ENCODE results near the gene ASCC2. TPM values are rescaled to one million over a fixed set of nuclear protein-coding genes. Genes with fewer than 3 reads are reported as not detected.
A peak's percentile ranks its signal among the peaks of the same experiment; 100 is the strongest.
"Not testable (repeated sequence)": the region's sequence is repeated elsewhere in the genome, so short reads cannot be mapped to it uniquely, and the experiment has no call there.

The ASCC2 gene
- total and polyA plus RNA-seq, 2 donors (not counting 1 experiment from before 2014, with no cell fraction given), result 23.8 to 30.5 TPM

- Histone ChIP-seq H3K27ac (ENCODE audit: insufficient read depth, low read length) (no peak overlapping the region), H3K79me2 (ENCODE audit: control insufficient read depth, insufficient read depth, low read length) (peaks cover 3% of the 10 kb centered on the region), H3K27me3 (ENCODE audit: control insufficient read depth, insufficient read depth, low read length) (no peaks in the 10 kb centered on the region), H4K20me1 (ENCODE audit: control insufficient read depth, extremely low read depth, insufficient read depth, low read length) (no peaks in the 10 kb centered on the region), H2AFZ (ENCODE audit: low read length) (no peak overlapping the region), H3K9ac (ENCODE audit: insufficient read depth, low read length) (no peak overlapping the region), H3K4me3 (replicated peaks in 1 of 4; ENCODE audit: control extremely low read depth in 1 of 4, insufficient read depth in 1 of 4, low read depth in 3 of 4, low read length in 4 of 4) (no peak overlapping the region), H3K9me3 (ENCODE audit: control insufficient read depth, insufficient read depth, low read depth, low read length) (no peaks in the 10 kb centered on the region), H3K4me1 (ENCODE audit: control insufficient read depth, extremely low read depth, insufficient read depth, low read length) (no peaks in the 10 kb centered on the region), H3K36me3 (ENCODE audit: control insufficient read depth, insufficient read depth, low read length) (peaks cover 3% of the 10 kb centered on the region), H3K4me2 (ENCODE audit: extremely low read depth, insufficient read depth, low read length) (no peak overlapping the region)
- TF ChIP-seq EZH2 (IDR thresholded peaks at IDR 0.05; ENCODE audit: low read length, missing control alignments), result no peak
- no peak for TF ChIP-seq CTCF (conservative IDR thresholded peaks at IDR 0.05 in 1 of 2, IDR thresholded peaks at IDR 0.05 in 1 of 2; ENCODE audit: low read depth in 1 of 2, low read length in 2 of 2)
- no peak for DNase-seq (ENCODE audit: low read depth in 2 of 2)
Measured at GRCh38 chr22:29831186-29831921, 6.7 kb downstream of the ASCC2 start.

- no peak overlapping the region for H3K4me3 ChIP-seq (replicated peaks in 1 of 4; ENCODE audit: control extremely low read depth in 1 of 4, insufficient read depth in 1 of 4, low read depth in 3 of 4, low read length in 4 of 4)
- peaks cover 4% of the 10 kb centered on the region for H3K36me3 ChIP-seq (ENCODE audit: control insufficient read depth, insufficient read depth, low read length)
- TF ChIP-seq CTCF (conservative IDR thresholded peaks at IDR 0.05 in 1 of 2, IDR thresholded peaks at IDR 0.05 in 1 of 2; ENCODE audit: low read depth in 1 of 2, low read length in 2 of 2), result no peak
- H3K79me2 ChIP-seq (ENCODE audit: control insufficient read depth, insufficient read depth, low read length), result no peaks in the 10 kb centered on the region
- no peak overlapping the region for H3K4me2 ChIP-seq (ENCODE audit: extremely low read depth, insufficient read depth, low read length)
- H3K9me3 ChIP-seq (ENCODE audit: control insufficient read depth, insufficient read depth, low read depth, low read length), result no peaks in the 10 kb centered on the region
- no peak overlapping the region for H3K9ac ChIP-seq (ENCODE audit: insufficient read depth, low read length)
- no peaks in the 10 kb centered on the region for H4K20me1 ChIP-seq (ENCODE audit: control insufficient read depth, extremely low read depth, insufficient read depth, low read length)
- no peaks in the 10 kb centered on the region for H3K27me3 ChIP-seq (ENCODE audit: control insufficient read depth, insufficient read depth, low read length)
- no peak overlapping the region for H3K27ac ChIP-seq (ENCODE audit: insufficient read depth, low read length)
- no peaks in the 10 kb centered on the region for H3K4me1 ChIP-seq (ENCODE audit: control insufficient read depth, extremely low read depth, insufficient read depth, low read length)
- DNase-seq (ENCODE audit: low read depth in 2 of 2), result no peak
- H2AFZ ChIP-seq (ENCODE audit: low read length), result no peak overlapping the region
Measured at GRCh38 chr22:29830585-29830984, 7.5 kb downstream of the ASCC2 start.

- H3K4me2 ChIP-seq (ENCODE audit: extremely low read depth, insufficient read depth, low read length); H3K27me3 ChIP-seq (ENCODE audit: control insufficient read depth, insufficient read depth, low read length); H3K27ac ChIP-seq (ENCODE audit: insufficient read depth, low read length); H3K9ac ChIP-seq (ENCODE audit: insufficient read depth, low read length); H2AFZ ChIP-seq (ENCODE audit: low read length); H3K79me2 ChIP-seq (ENCODE audit: control insufficient read depth, insufficient read depth, low read length); H4K20me1 ChIP-seq (ENCODE audit: control insufficient read depth, extremely low read depth, insufficient read depth, low read length); H3K4me1 ChIP-seq (ENCODE audit: control insufficient read depth, extremely low read depth, insufficient read depth, low read length); H3K4me3 ChIP-seq (replicated peaks in 1 of 4; ENCODE audit: control extremely low read depth in 1 of 4, insufficient read depth in 1 of 4, low read depth in 3 of 4, low read length in 4 of 4); H3K9me3 ChIP-seq (ENCODE audit: control insufficient read depth, insufficient read depth, low read depth, low read length): not testable (repeated sequence)
- H3K36me3 ChIP-seq (ENCODE audit: control insufficient read depth, insufficient read depth, low read length), result peaks cover 12% of the 10 kb centered on the region
- peak; percentile 38 to 86 for DNase-seq (ENCODE audit: low read depth in 2 of 2)
Measured at GRCh38 chr22:29827726-29828125, 10.3 kb downstream of the ASCC2 start.
